Activated T-cell treated with anti-CD3 and anti-CD28 coated beads, Interleukin-2, amount 50 U/mL, for 72 hours (primary cell): ENCODE measurements around the gene GSK3A. TPM values are rescaled to one million over a fixed set of nuclear protein-coding genes. Genes with fewer than 3 reads are reported as not detected.

Source experiments
- ATAC-seq, 2 donors: fragments of 150-1000 bp; cut with Tn5 transposase; replicated peaks in 1 of 2; 2 replicates each; pipeline ENCODE4 v1.10.0; 2021; ENCODE audit warnings: moderate library complexity in 2 of 2, mild to moderate bottlenecking in 1 of 2
- DNase-seq, 2 donors: peaks; one replicate each; pipeline ENCODE4 v3.0.0; 2021 to 2022; ENCODE audit warnings: mixed read lengths in 1 of 2
- H3K27ac Mint-ChIP-seq: one replicate; pipeline ENCODE4 v1.8.0; 2022; ENCODE audit warnings: mild to moderate bottlenecking, moderate library complexity, mixed read lengths
- H3K27me3 Mint-ChIP-seq: one replicate; pipeline ENCODE4 v1.8.0; 2022; ENCODE audit warnings: low read depth, mixed read lengths
- H3K36me3 Mint-ChIP-seq, 2 donors: one replicate each; pipeline ENCODE4 v1.8.0; 2022; ENCODE audit warnings: mixed read lengths in 2 of 2, mild to moderate bottlenecking in 1 of 2; ENCODE audit not compliant: insufficient read depth in 2 of 2
- H3K4me1 Mint-ChIP-seq: one replicate; pipeline ENCODE4 v1.8.0; 2022; ENCODE audit warnings: low read depth, mixed read lengths
- H3K4me3 Mint-ChIP-seq, 2 donors: one replicate each; pipeline ENCODE4 v1.8.0; 2022; ENCODE audit warnings: mild to moderate bottlenecking in 2 of 2, mixed read lengths in 2 of 2, moderate library complexity in 2 of 2
- H3K9me3 Mint-ChIP-seq, 2 donors: one replicate each; pipeline ENCODE4 v1.8.0; 2022; ENCODE audit warnings: mixed read lengths in 2 of 2
- total RNA-seq, 2 donors: library from RNA; stranded (reverse); gene quantifications; one replicate each; pipeline ENCODE4 v1.2.3, GENCODE V29; 2022

Gene GSK3A
- total RNA-seq, 2 donors from 2014 or later, result 39.6 to 43.2 TPM

GRCh38 chr19:42214810-42215485 lies 27.5 kb downstream of the GSK3A start:
- H3K9me3 Mint-ChIP-seq, result no peaks in the 10 kb centered on the region
- no peak for ATAC-seq
- H3K27me3 Mint-ChIP-seq, result no peaks in the 10 kb centered on the region
- peak overlapping the region; percentile 45 to 82 for H3K4me3 Mint-ChIP-seq
- peaks cover 7 to 17% of the 10 kb centered on the region in 2 donors for H3K36me3 Mint-ChIP-seq
- DNase-seq, result no peak
- H3K4me1 Mint-ChIP-seq, result peaks cover 63% of the 10 kb centered on the region
- H3K27ac Mint-ChIP-seq, result peak overlapping the region; percentile 74

- Mint-ChIP-seq H3K9me3 (no peaks in the 10 kb centered on the region), H3K36me3 (peaks cover 9 to 25% of the 10 kb centered on the region in 2 donors), H3K4me3 (peak overlapping the region in 1 of 2 donors; percentile 28), H3K4me1 (peaks cover 47% of the 10 kb centered on the region), H3K27ac (peak overlapping the region; percentile 89), H3K27me3 (no peaks in the 10 kb centered on the region)
- DNase-seq, result no peak
- no peak for ATAC-seq
Observed at GRCh38 chr19:42212886-42213285, 29.5 kb downstream of the GSK3A start.

- DNase-seq, result no peak
- ATAC-seq, result no peak
- Mint-ChIP-seq H3K4me1 (peaks cover 42% of the 10 kb centered on the region), H3K36me3 (peaks cover 8 to 31% of the 10 kb centered on the region in 2 donors), H3K9me3 (no peaks in the 10 kb centered on the region), H3K4me3 (no peak overlapping the region), H3K27me3 (no peaks in the 10 kb centered on the region), H3K27ac (peak overlapping the region; percentile 35)
Observed at GRCh38 chr19:42208612-42209011, 33.8 kb downstream of the GSK3A start.

- ATAC-seq (peak; percentile 39 to 75), DNase-seq (no peak)
- Mint-ChIP-seq H3K27ac (peak overlapping the region; percentile 72), H3K36me3 (peaks cover 6 to 27% of the 10 kb centered on the region in 2 donors), H3K9me3 (no peaks in the 10 kb centered on the region), H3K4me3 (no peak overlapping the region), H3K4me1 (peaks cover 42% of the 10 kb centered on the region), H3K27me3 (no peaks in the 10 kb centered on the region)
Observed at GRCh38 chr19:42207767-42208271, 34.6 kb downstream of the GSK3A start.

GRCh38 chr19:42206871-42207755 lies 35.3 kb downstream of the GSK3A start:
- ATAC-seq, result no peak
- Mint-ChIP-seq H3K4me1 (peaks cover 43% of the 10 kb centered on the region), H3K36me3 (peaks cover 8 to 27% of the 10 kb centered on the region in 2 donors), H3K9me3 (no peaks in the 10 kb centered on the region), H3K4me3 (no peak overlapping the region), H3K27me3 (no peaks in the 10 kb centered on the region), H3K27ac (peak overlapping the region; percentile 13)
- no peak for DNase-seq

GRCh38 chr19:42204664-42205063 lies 37.7 kb downstream of the GSK3A start:
- Mint-ChIP-seq H3K9me3 (no peaks in the 10 kb centered on the region), H3K27ac (no peak overlapping the region), H3K4me1 (peaks cover 67% of the 10 kb centered on the region), H3K27me3 (no peaks in the 10 kb centered on the region), H3K36me3 (peaks cover 6 to 25% of the 10 kb centered on the region in 2 donors), H3K4me3 (no peak overlapping the region)
- DNase-seq (no peak), ATAC-seq (no peak)

GRCh38 chr19:42203700-42204099 lies 38.7 kb downstream of the GSK3A start:
- H3K36me3 Mint-ChIP-seq, result peaks cover 6 to 26% of the 10 kb centered on the region in 2 donors
- no peak overlapping the region for H3K27ac Mint-ChIP-seq
- H3K4me1 Mint-ChIP-seq, result peaks cover 77% of the 10 kb centered on the region
- ATAC-seq (no peak), DNase-seq (no peak)
- no peaks in the 10 kb centered on the region for H3K27me3 Mint-ChIP-seq
- H3K4me3 Mint-ChIP-seq, result no peak overlapping the region
- no peaks in the 10 kb centered on the region for H3K9me3 Mint-ChIP-seq

GRCh38 chr19:42202290-42202880 lies 40.0 kb downstream of the GSK3A start:
- DNase-seq, result no peak
- Mint-ChIP-seq H3K4me3 (peak overlapping the region; percentile 67 to 84), H3K36me3 (peaks cover 8 to 20% of the 10 kb centered on the region in 2 donors), H3K4me1 (peaks cover 78% of the 10 kb centered on the region), H3K27ac (peak overlapping the region; percentile 75), H3K9me3 (no peaks in the 10 kb centered on the region), H3K27me3 (no peaks in the 10 kb centered on the region)
- ATAC-seq, result no peak

- Mint-ChIP-seq H3K9me3 (no peaks in the 10 kb centered on the region), H3K27ac (peak overlapping the region; percentile 75), H3K36me3 (peaks cover 8 to 20% of the 10 kb centered on the region in 2 donors), H3K4me3 (peak overlapping the region; percentile 67 to 84), H3K4me1 (peaks cover 83% of the 10 kb centered on the region), H3K27me3 (no peaks in the 10 kb centered on the region)
- ATAC-seq, result peak; percentile 49 to 51
- DNase-seq, result peak; percentile 51 to 55
Observed at GRCh38 chr19:42201489-42202289, 40.7 kb downstream of the GSK3A start.

GRCh38 chr19:42200116-42200715 lies 42.2 kb downstream of the GSK3A start:
- Mint-ChIP-seq H3K9me3 (no peaks in the 10 kb centered on the region), H3K27me3 (no peaks in the 10 kb centered on the region), H3K4me1 (peaks cover 85% of the 10 kb centered on the region), H3K36me3 (peaks cover 6 to 15% of the 10 kb centered on the region in 2 donors), H3K4me3 (peak overlapping the region; percentile 69 to 95), H3K27ac (peak overlapping the region; percentile 79)
- DNase-seq (no peak), ATAC-seq (no peak)

- ATAC-seq (peak; percentile 73 to 75), DNase-seq (peak; percentile 72 to 75)
- Mint-ChIP-seq H3K27ac (peak overlapping the region; percentile 83), H3K9me3 (no peaks in the 10 kb centered on the region), H3K4me3 (peak overlapping the region; percentile 69 to 95), H3K36me3 (peaks cover 6 to 12% of the 10 kb centered on the region in 2 donors), H3K4me1 (peaks cover 78% of the 10 kb centered on the region), H3K27me3 (no peaks in the 10 kb centered on the region)
Observed at GRCh38 chr19:42199440-42200115, 42.8 kb downstream of the GSK3A start.
